ENCODE data around the gene RNF220.

DNA sequence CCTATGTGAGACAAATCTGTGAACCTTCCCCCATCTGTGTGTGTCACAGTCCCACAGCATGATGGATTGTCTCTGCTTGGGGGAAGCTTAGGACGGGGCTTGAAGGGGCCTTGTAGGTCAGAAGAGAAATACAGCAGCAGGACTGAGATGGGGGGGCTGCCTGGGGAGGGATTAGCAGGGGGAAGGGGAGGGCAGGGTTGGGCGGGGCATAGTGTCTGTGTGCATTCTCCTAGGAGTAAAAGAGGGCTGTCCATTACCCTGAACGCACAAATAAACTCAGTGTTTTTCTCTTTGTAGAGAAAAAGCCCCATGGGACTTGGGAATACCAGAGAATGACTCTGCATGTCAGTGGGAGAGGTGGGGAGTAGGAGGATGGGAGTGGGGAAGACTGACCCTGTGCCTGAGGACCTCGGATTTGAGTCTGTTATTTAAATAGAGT is 16.4 kb downstream of the RNF220 start:
- TF ChIP-seq CHD2 (IDR thresholded peaks at IDR 0.05; ENCODE audit: low read length, partially characterized antibody) (no peak), NRF1 (IDR thresholded peaks at IDR 0.05; ENCODE audit: low read depth, low read length) (no peak), TCF12 (IDR thresholded peaks at IDR 0.05) (no peak), EP300 (IDR thresholded peaks at IDR 0.05; ENCODE audit: borderline replicate concordance in 1 of 2, low read depth in 1 of 2, low read length in 1 of 2) (no peak), RFX5 (IDR thresholded peaks at IDR 0.05; ENCODE audit: low read length) (no peak), YY1 (IDR thresholded peaks at IDR 0.05; ENCODE audit: low read depth) (no peak), SIN3A (IDR thresholded peaks at IDR 0.05; ENCODE audit: borderline replicate concordance, low read depth, low read length) (no peak), MEF2A (IDR thresholded peaks at IDR 0.05; ENCODE audit: borderline replicate concordance, low read depth) (no peak)
- TF ChIP-seq, protein P1, sequence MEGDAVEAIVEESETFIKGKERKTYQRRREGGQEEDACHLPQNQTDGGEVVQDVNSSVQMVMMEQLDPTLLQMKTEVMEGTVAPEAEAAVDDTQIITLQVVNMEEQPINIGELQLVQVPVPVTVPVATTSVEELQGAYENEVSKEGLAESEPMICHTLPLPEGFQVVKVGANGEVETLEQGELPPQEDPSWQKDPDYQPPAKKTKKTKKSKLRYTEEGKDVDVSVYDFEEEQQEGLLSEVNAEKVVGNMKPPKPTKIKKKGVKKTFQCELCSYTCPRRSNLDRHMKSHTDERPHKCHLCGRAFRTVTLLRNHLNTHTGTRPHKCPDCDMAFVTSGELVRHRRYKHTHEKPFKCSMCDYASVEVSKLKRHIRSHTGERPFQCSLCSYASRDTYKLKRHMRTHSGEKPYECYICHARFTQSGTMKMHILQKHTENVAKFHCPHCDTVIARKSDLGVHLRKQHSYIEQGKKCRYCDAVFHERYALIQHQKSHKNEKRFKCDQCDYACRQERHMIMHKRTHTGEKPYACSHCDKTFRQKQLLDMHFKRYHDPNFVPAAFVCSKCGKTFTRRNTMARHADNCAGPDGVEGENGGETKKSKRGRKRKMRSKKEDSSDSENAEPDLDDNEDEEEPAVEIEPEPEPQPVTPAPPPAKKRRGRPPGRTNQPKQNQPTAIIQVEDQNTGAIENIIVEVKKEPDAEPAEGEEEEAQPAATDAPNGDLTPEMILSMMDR (IDR thresholded peaks at IDR 0.05) = no peak
- TF ChIP-seq, protein P2, sequence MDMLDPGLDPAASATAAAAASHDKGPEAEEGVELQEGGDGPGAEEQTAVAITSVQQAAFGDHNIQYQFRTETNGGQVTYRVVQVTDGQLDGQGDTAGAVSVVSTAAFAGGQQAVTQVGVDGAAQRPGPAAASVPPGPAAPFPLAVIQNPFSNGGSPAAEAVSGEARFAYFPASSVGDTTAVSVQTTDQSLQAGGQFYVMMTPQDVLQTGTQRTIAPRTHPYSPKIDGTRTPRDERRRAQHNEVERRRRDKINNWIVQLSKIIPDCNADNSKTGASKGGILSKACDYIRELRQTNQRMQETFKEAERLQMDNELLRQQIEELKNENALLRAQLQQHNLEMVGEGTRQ (IDR thresholded peaks at IDR 0.05; ENCODE audit: borderline replicate concordance, low read depth, low read length) = no peak
- TF ChIP-seq, protein P3, sequence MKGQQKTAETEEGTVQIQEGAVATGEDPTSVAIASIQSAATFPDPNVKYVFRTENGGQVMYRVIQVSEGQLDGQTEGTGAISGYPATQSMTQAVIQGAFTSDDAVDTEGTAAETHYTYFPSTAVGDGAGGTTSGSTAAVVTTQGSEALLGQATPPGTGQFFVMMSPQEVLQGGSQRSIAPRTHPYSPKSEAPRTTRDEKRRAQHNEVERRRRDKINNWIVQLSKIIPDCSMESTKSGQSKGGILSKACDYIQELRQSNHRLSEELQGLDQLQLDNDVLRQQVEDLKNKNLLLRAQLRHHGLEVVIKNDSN (IDR thresholded peaks at IDR 0.05; ENCODE audit: borderline replicate concordance, low read depth) = no peak
- TF ChIP-seq, protein P4, sequence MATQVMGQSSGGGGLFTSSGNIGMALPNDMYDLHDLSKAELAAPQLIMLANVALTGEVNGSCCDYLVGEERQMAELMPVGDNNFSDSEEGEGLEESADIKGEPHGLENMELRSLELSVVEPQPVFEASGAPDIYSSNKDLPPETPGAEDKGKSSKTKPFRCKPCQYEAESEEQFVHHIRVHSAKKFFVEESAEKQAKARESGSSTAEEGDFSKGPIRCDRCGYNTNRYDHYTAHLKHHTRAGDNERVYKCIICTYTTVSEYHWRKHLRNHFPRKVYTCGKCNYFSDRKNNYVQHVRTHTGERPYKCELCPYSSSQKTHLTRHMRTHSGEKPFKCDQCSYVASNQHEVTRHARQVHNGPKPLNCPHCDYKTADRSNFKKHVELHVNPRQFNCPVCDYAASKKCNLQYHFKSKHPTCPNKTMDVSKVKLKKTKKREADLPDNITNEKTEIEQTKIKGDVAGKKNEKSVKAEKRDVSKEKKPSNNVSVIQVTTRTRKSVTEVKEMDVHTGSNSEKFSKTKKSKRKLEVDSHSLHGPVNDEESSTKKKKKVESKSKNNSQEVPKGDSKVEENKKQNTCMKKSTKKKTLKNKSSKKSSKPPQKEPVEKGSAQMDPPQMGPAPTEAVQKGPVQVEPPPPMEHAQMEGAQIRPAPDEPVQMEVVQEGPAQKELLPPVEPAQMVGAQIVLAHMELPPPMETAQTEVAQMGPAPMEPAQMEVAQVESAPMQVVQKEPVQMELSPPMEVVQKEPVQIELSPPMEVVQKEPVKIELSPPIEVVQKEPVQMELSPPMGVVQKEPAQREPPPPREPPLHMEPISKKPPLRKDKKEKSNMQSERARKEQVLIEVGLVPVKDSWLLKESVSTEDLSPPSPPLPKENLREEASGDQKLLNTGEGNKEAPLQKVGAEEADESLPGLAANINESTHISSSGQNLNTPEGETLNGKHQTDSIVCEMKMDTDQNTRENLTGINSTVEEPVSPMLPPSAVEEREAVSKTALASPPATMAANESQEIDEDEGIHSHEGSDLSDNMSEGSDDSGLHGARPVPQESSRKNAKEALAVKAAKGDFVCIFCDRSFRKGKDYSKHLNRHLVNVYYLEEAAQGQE (IDR thresholded peaks at IDR 0.05; ENCODE audit: low read depth, low read length) = no peak

Data from SK-N-SH (cell line).